Karpas-422 (cell line): Measurements from ENCODE around the gene ST7. TPM values are rescaled to one million over a fixed set of nuclear protein-coding genes. Genes with fewer than 3 reads are reported as not detected.

Experiments used
- DNase-seq: peaks from one replicate; pipeline ENCODE4 v3.0.0-alpha.2; 2015
- H2AFZ ChIP-seq: fragments of 200-600 bp; sonication (generic); 2 replicates; pipeline ENCODE4 v1.6.1; 2014; ENCODE audit warnings: antibody characterized with exemption, low read length, mixed read lengths
- H3K27ac ChIP-seq: fragments of 200-600 bp; sonication (generic); 2 replicates; pipeline ENCODE4 v1.5.1; 2014; ENCODE audit warnings: mild to moderate bottlenecking, low read length, moderate library complexity
- H3K27me3 ChIP-seq: fragments of 200-600 bp; sonication (generic); 2 replicates; pipeline ENCODE4 v1.6.1; 2014; ENCODE audit warnings: low read length, mixed read lengths
- H3K36me3 ChIP-seq: fragments of 200-600 bp; sonication (generic); 2 replicates; pipeline ENCODE4 v1.6.1; 2014; ENCODE audit warnings: low read length, mixed read lengths; ENCODE audit not compliant: insufficient read depth
- H3K4me1 ChIP-seq: fragments of 200-600 bp; sonication (generic); 2 replicates; pipeline ENCODE4 v1.6.1; 2014; ENCODE audit warnings: mild to moderate bottlenecking, low read length, mixed read lengths
- H3K4me2 ChIP-seq: fragments of 200-600 bp; sonication (generic); 2 replicates; pipeline ENCODE4 v1.6.1; 2014; ENCODE audit warnings: low read length, low read depth, mild to moderate bottlenecking; ENCODE audit not compliant: poor library complexity, severe bottlenecking
- H3K4me3 ChIP-seq: fragments of 200-600 bp; sonication (generic); 2 replicates; pipeline ENCODE4 v1.5.1; 2014; ENCODE audit warnings: mild to moderate bottlenecking, antibody characterized with exemption, low read length, mixed read lengths
- H3K79me2 ChIP-seq: fragments of 200-600 bp; sonication (generic); 2 replicates; pipeline ENCODE4 v1.6.1; 2014; ENCODE audit warnings: mild to moderate bottlenecking, low read length, mixed read lengths
- H3K9ac ChIP-seq: fragments of 200-600 bp; sonication (generic); 2 replicates; pipeline ENCODE4 v1.6.0; 2014; ENCODE audit warnings: low read length
- H3K9me2 ChIP-seq: fragments of 200-600 bp; sonication (generic), shearing (Covaris generic); replicated peaks from 2 replicates; pipeline ENCODE4 v1.6.0; 2014; ENCODE audit warnings: mild to moderate bottlenecking, low read length, moderate library complexity; ENCODE audit not compliant: insufficient read depth
- H3K9me3 ChIP-seq: fragments of 300-700, 200-600 bp; sonication (generic); 2 replicates; pipeline ENCODE4 v1.6.1; 2014; ENCODE audit warnings: low read length, mixed read lengths
- H4K20me1 ChIP-seq: fragments of 200-600 bp; sonication (generic); 2 replicates; pipeline ENCODE4 v1.6.1; 2014; ENCODE audit warnings: mild to moderate bottlenecking, antibody characterized with exemption, low read length, low read depth; ENCODE audit not compliant: insufficient read depth
- total RNA-seq: library from RNA; depleted of rRNA; stranded (reverse); fragments of >200 nt; shearing (Covaris generic); gene quantifications from 2 replicates; pipeline ENCODE4 v1.2.3, GENCODE V29; 2014; ENCODE audit warnings: low replicate concordance

Gene ST7
- total RNA-seq, 1 experiment from 2014 or later = 4.6 TPM

DNA sequence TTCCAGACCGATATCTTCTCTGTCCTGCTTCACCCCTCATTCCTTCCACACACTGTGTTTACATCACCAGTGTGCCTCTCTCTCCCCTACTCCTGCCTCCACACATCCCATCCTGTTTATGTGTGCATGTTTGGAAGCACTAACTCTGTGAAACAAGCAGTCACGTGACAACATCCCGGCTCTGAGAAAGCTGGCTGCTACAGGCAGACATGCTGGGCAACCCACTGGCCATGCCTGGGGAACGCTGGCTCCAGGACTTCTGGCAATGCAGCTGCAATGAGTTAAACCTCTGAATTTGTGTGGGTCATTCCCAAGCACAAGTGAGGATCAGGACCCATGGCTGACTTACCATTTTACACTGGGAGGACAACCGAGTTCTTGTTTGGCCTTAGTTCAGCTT, 295.5 kb downstream of the ST7 start:
- H3K9me3 ChIP-seq = no peaks in the 10 kb centered on the region
- H3K27ac ChIP-seq = no peak overlapping the region
- H3K4me2 ChIP-seq = no peak overlapping the region
- DNase-seq = no peak
- no peaks in the 10 kb centered on the region for H4K20me1 ChIP-seq
- no peaks in the 10 kb centered on the region for H3K36me3 ChIP-seq
- H3K79me2 ChIP-seq = no peaks in the 10 kb centered on the region
- H3K4me3 ChIP-seq = no peak overlapping the region
- H3K9ac ChIP-seq = no peak overlapping the region
- no peaks in the 10 kb centered on the region for H3K27me3 ChIP-seq
- H3K9me2 ChIP-seq = no peaks in the 10 kb centered on the region
- no peaks in the 10 kb centered on the region for H3K4me1 ChIP-seq
- no peak overlapping the region for H2AFZ ChIP-seq

DNA sequence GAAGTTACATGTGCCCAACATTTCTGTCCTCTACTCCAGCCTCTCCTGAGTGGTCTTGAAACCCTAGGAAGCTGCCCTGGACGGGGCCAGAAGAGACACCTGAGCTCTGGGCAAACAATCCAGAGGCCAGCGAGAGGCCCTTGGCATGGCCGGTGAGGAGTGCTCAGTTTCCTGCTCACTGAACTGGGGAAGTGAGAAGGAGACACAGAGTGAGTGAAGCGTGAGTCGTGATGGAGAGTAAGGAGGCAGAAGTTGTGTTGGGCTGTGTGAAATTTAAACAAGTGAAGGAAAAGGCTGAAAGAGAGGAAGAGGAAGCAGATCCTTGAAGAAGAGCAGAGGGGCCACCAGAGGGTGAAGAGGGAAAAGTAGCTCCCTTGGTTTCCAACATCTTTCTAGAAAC, 296.4 kb downstream of the ST7 start:
- no peaks in the 10 kb centered on the region for H3K4me1 ChIP-seq
- H3K9me3 ChIP-seq = no peaks in the 10 kb centered on the region
- H2AFZ ChIP-seq = no peak overlapping the region
- no peaks in the 10 kb centered on the region for H3K36me3 ChIP-seq
- H3K9ac ChIP-seq = no peak overlapping the region
- no peak overlapping the region for H3K4me3 ChIP-seq
- no peaks in the 10 kb centered on the region for H3K27me3 ChIP-seq
- DNase-seq = no peak
- no peaks in the 10 kb centered on the region for H3K9me2 ChIP-seq
- H3K4me2 ChIP-seq = no peak overlapping the region
- H3K79me2 ChIP-seq = no peaks in the 10 kb centered on the region
- no peaks in the 10 kb centered on the region for H4K20me1 ChIP-seq
- no peak overlapping the region for H3K27ac ChIP-seq

DNA sequence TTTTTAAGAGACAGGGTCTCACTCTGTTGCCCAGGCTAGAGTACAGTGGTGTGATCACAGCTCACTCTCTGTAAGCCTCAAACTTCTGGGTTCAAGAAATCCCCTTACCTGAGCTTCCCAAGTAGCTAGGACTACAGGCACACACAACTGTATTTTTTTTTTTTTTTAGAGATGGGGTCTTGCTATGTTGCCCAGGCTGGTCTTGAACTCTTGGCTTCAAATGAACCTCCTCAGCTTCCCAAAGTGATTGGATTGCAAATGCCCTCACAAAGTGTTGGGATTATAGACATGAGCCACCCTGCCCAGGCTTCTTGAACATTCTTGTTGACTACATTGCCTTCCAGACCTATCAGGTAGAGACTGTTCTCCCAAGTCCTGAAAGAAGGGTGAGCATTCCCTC, 296.9 kb downstream of the ST7 start:
- no peaks in the 10 kb centered on the region for H3K9me3 ChIP-seq
- H3K27ac ChIP-seq = no peak overlapping the region
- no peak for DNase-seq
- H2AFZ ChIP-seq = no peak overlapping the region
- no peaks in the 10 kb centered on the region for H4K20me1 ChIP-seq
- no peaks in the 10 kb centered on the region for H3K4me1 ChIP-seq
- H3K79me2 ChIP-seq = no peaks in the 10 kb centered on the region
- no peaks in the 10 kb centered on the region for H3K9me2 ChIP-seq
- no peaks in the 10 kb centered on the region for H3K36me3 ChIP-seq
- H3K27me3 ChIP-seq = no peaks in the 10 kb centered on the region
- no peak overlapping the region for H3K4me2 ChIP-seq
- no peak overlapping the region for H3K9ac ChIP-seq
- no peak overlapping the region for H3K4me3 ChIP-seq

DNA sequence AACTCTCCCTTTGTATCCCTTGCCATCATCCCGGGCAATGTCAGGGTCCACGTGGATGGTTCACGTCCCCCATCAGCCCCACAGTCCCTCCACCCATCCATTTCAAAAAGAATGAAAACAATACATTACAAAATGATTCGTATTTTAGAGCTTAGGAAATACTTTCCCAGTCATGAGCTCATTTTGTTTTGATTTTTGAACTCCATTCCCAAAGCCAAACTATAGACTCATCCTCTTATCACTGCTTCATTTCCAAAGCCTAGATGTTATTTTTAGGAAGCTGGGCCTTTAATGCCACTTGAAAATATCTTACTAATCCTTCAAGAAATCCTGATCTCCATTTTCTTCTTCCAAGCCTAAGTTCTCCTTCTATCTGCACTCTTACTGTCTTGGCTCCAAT, 297.5 kb downstream of the ST7 start:
- Histone ChIP-seq H3K79me2 (no peaks in the 10 kb centered on the region), H3K4me3 (no peak overlapping the region), H3K27me3 (no peaks in the 10 kb centered on the region), H4K20me1 (no peaks in the 10 kb centered on the region), H3K4me2 (no peak overlapping the region), H3K4me1 (no peaks in the 10 kb centered on the region), H3K9me2 (no peaks in the 10 kb centered on the region), H3K9me3 (no peaks in the 10 kb centered on the region), H3K27ac (no peak overlapping the region), H2AFZ (no peak overlapping the region), H3K36me3 (no peaks in the 10 kb centered on the region), H3K9ac (no peak overlapping the region)
- no peak for DNase-seq

DNA sequence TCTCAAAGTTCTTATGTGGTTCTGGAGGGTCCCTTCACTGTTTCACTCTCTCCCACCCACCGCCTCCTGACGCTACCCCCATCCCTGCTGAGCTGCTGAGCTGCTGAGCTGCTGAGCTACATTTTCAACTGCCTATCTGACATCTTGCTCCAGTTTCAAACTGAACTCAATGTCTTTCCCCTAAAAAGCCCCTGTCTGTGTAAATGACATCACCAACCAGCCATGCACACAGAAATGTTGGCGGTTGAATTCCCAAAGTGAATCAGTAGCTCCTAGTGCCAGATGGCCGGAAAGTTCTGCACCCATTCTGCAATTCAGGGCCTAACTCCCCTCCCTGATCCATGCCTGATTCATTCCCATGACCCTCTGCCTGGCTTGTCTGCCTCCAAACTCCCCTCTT, 298.4 kb downstream of the ST7 start:
- Histone ChIP-seq H3K27me3 (no peaks in the 10 kb centered on the region), H3K79me2 (no peaks in the 10 kb centered on the region), H2AFZ (no peak overlapping the region), H3K27ac (no peak overlapping the region), H3K4me2 (no peak overlapping the region), H3K9me2 (no peaks in the 10 kb centered on the region), H3K36me3 (no peaks in the 10 kb centered on the region), H3K4me3 (no peak overlapping the region), H3K9me3 (no peaks in the 10 kb centered on the region), H3K9ac (no peak overlapping the region), H3K4me1 (no peaks in the 10 kb centered on the region), H4K20me1 (no peaks in the 10 kb centered on the region)
- DNase-seq = no peak

DNA sequence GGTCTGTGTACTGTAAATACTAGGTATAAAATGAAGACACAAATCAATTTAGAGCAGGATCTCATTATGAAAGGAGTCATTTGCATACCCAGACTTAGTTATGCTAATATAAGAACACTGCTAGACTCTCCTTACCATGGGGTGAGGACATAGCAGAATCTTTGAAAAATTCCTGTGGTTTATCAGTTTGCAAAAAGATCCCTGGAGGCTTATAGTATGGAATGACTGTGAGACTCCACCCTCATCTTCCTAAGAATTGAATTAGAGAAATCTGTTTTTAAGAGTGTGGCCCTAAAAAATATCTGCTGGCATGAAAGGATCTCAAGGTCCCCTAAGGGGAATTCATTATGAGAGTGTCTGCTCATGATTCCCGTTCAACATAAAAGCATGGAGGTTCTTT, 306.3 kb downstream of the ST7 start:
- no peaks in the 10 kb centered on the region for H3K9me2 ChIP-seq
- H3K27me3 ChIP-seq = no peaks in the 10 kb centered on the region
- no peaks in the 10 kb centered on the region for H4K20me1 ChIP-seq
- no peak for DNase-seq
- no peak overlapping the region for H3K4me2 ChIP-seq
- H3K27ac ChIP-seq = no peak overlapping the region
- H3K9ac ChIP-seq = no peak overlapping the region
- no peaks in the 10 kb centered on the region for H3K79me2 ChIP-seq
- no peaks in the 10 kb centered on the region for H3K36me3 ChIP-seq
- H3K4me1 ChIP-seq = no peaks in the 10 kb centered on the region
- no peaks in the 10 kb centered on the region for H3K9me3 ChIP-seq
- no peak overlapping the region for H3K4me3 ChIP-seq
- no peak overlapping the region for H2AFZ ChIP-seq

DNA sequence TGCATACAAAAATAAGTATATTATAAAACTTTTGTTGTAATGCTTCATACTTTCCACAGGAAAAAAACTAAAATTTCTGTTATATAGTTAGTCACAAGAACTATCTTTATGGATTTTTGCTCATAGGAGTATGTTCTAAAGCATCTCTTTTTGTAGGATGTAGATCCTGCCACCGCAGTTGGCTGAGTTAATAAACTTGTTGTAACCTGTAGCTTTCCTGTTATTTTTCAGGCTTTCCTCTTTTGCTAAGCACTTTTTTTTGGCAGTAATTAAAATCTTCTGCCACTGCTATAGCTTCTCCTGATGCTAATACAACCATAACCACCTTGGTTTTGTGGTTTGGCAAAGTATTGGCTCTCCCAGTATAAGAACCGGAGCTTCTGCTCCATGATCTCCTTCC, 309.2 kb downstream of the ST7 start:
- no peak overlapping the region for H3K27ac ChIP-seq
- no peaks in the 10 kb centered on the region for H3K9me3 ChIP-seq
- no peaks in the 10 kb centered on the region for H4K20me1 ChIP-seq
- no peaks in the 10 kb centered on the region for H3K9me2 ChIP-seq
- H3K36me3 ChIP-seq = no peaks in the 10 kb centered on the region
- no peak overlapping the region for H2AFZ ChIP-seq
- H3K4me1 ChIP-seq = no peaks in the 10 kb centered on the region
- no peak overlapping the region for H3K9ac ChIP-seq
- H3K79me2 ChIP-seq = no peaks in the 10 kb centered on the region
- no peak overlapping the region for H3K4me3 ChIP-seq
- no peaks in the 10 kb centered on the region for H3K27me3 ChIP-seq
- no peak overlapping the region for H3K4me2 ChIP-seq
- DNase-seq = no peak

DNA sequence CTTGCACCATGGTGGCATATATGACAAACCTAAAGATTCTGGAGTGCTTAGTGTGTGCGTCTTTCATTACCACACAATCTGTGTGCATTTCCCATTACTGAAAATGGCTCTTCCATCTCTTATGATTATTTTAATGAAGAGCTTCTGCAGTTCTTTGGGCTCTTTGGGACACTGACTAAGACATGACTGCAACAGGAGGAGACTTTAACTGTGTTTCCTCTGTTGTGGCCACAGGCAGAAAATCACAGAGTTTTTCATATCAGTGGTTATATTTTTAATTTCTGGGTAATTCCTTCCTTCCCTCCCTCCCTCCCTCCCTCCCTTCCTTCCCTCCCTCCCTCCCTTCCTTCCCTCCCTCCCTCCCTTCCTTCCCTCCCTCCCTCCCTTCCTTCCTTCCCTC, 311.4 kb downstream of the ST7 start:
- Histone ChIP-seq H3K36me3 (no peaks in the 10 kb centered on the region), H3K9me2 (no peaks in the 10 kb centered on the region), H3K4me1 (no peaks in the 10 kb centered on the region), H4K20me1 (no peaks in the 10 kb centered on the region), H3K79me2 (no peaks in the 10 kb centered on the region), H3K4me3 (no peak overlapping the region), H3K27me3 (no peaks in the 10 kb centered on the region), H3K4me2 (no peak overlapping the region), H2AFZ (no peak overlapping the region), H3K9ac (no peak overlapping the region), H3K27ac (no peak overlapping the region), H3K9me3 (no peaks in the 10 kb centered on the region)
- no peak for DNase-seq

DNA sequence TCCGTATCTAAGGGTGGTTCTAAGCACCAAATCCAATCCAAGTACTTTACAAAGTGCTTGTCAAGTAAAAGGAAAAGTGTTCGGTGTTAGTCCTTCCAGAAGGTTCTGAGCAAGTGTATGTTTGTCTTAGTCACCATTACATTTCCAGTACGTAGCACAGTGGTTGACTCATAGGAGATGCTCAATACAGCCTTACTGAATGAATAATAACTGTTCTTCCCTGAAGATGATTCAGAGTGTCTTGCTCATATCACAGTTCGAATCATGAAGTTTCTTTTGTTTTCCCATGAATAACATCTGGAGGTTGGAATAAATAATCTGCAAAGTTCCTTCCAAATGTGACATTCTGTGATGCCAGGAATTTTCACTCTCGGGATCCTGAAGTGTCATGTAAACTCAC, 316.1 kb downstream of the ST7 start:
- Histone ChIP-seq H3K27ac (no peak overlapping the region), H3K9me3 (no peaks in the 10 kb centered on the region), H4K20me1 (no peaks in the 10 kb centered on the region), H3K4me3 (no peak overlapping the region), H3K9ac (no peak overlapping the region), H3K9me2 (no peaks in the 10 kb centered on the region), H3K36me3 (no peaks in the 10 kb centered on the region), H2AFZ (no peak overlapping the region), H3K4me2 (no peak overlapping the region), H3K27me3 (no peaks in the 10 kb centered on the region), H3K4me1 (no peaks in the 10 kb centered on the region), H3K79me2 (no peaks in the 10 kb centered on the region)
- DNase-seq = no peak
